K562 (cell line): ENCODE data around the gene AHSA1.

Experiments
- CTCF ChIP-seq, 3 experiments: IDR thresholded peaks in 2 of 3; conservative IDR thresholded peaks in 1 of 3; 2 replicates each; pipeline ENCODE4 v1.5.1; 2011 to 2012; ENCODE audit warnings: low read length in 3 of 3, mild to moderate bottlenecking in 3 of 3, control low read depth in 2 of 3, improper control_type of control experiment in 1 of 3, inconsistent platforms in 1 of 3, low read depth in 1 of 3, mixed read lengths in 1 of 3, moderate library complexity in 1 of 3; ENCODE audit not compliant: insufficient read depth in 2 of 3
- EZH2 ChIP-seq: IDR thresholded peaks from 2 replicates; pipeline ENCODE4 v1.6.1; 2012; ENCODE audit warnings: low read depth, mild to moderate bottlenecking, inconsistent platforms, low read length, borderline replicate concordance
- FOXA1 ChIP-seq: fragments of 450-650 bp; IDR thresholded peaks from 2 replicates; pipeline ENCODE4 v1.6.1; 2016; ENCODE audit warnings: mild to moderate bottlenecking, borderline replicate concordance
- FOXP4 ChIP-seq: sonication (generic); formaldehyde crosslinking; IDR thresholded peaks from 2 replicates; pipeline ENCODE4 v1.8.0; 2022; ENCODE audit warnings: mild to moderate bottlenecking, missing genetic modification reagents, borderline replicate concordance
- GTF2A2 ChIP-seq: IDR thresholded peaks from 2 replicates; pipeline ENCODE4 v1.6.1; 2016; ENCODE audit warnings: mild to moderate bottlenecking, missing genetic modification characterization, missing compliant biosample characterization
- HMG20A ChIP-seq: fragments of 450-650 bp; formaldehyde crosslinking; conservative IDR thresholded peaks from 2 replicates; pipeline ENCODE4 v1.4.0; 2020; ENCODE audit warnings: mild to moderate bottlenecking, mixed read lengths
- PML ChIP-seq: IDR thresholded peaks from 2 replicates; pipeline ENCODE4 v1.6.1; 2012; ENCODE audit warnings: low read length, inconsistent platforms
- RNF2 ChIP-seq: sonication (generic); IDR thresholded peaks from 2 replicates; pipeline ENCODE4 v1.6.1; 2016
- SIN3A ChIP-seq, 2 experiments: fragments of 150-350 bp in 1 of 2; IDR thresholded peaks; 2 replicates each; pipeline ENCODE4 v1.6.1; 2011 to 2016; ENCODE audit warnings: borderline replicate concordance in 2 of 2, low read depth in 2 of 2, low read length in 2 of 2, mild to moderate bottlenecking in 2 of 2, moderate library complexity in 2 of 2; ENCODE audit not compliant: control insufficient read depth in 1 of 2
- SRF ChIP-seq, 2 experiments: fragments of 250-450, 450-650 bp in 1 of 2; sonication (Bioruptor Pico) in 1 of 2; sonication (generic) in 1 of 2; formaldehyde crosslinking; IDR thresholded peaks; 2 replicates each; pipeline versions ENCODE4 v1.5.0 to v1.5.1; 2020 to 2022; ENCODE audit warnings: mild to moderate bottlenecking in 1 of 2, missing genetic modification reagents in 1 of 2
- ZNF174 ChIP-seq: fragments of 250-450 bp; sonication (Bioruptor Pico); IDR thresholded peaks from 2 replicates; pipeline ENCODE4 v1.4.0; 2020; ENCODE audit warnings: mild to moderate bottlenecking
- ZNF740 ChIP-seq, 3 experiments: fragments of 200-800 bp in 1 of 3; sonication (Bioruptor generic) in 1 of 3; sonication (generic) in 1 of 3; formaldehyde crosslinking in 1 of 3; IDR thresholded peaks; 2 replicates each; pipeline versions ENCODE4 v1.6.1 to v1.8.0; 2016 to 2022; ENCODE audit warnings: mild to moderate bottlenecking in 2 of 3, missing compliant biosample characterization in 2 of 3, missing genetic modification characterization in 2 of 3, missing genetic modification reagents in 1 of 3

- TF ChIP-seq FOXA1 (no peak), RNF2 (no peak), SRF (CRISPR knock-in tag; IDR thresholded peaks at IDR 0.05) (no peak), EZH2 (no peak), ZNF740 (CRISPR knock-in tag; IDR thresholded peaks at IDR 0.05) (no peak), ZNF740 (tag; IDR thresholded peaks at IDR 0.05) (no peak), FOXP4 (CRISPR knock-in tag) (no peak), HMG20A (CRISPR knock-in tag) (no peak), CTCF (IDR thresholded peaks at IDR 0.05 in 2 of 3, conservative IDR thresholded peaks at IDR 0.05 in 1 of 3; ENCODE audit: insufficient read depth in 2 of 3, low read depth in 1 of 3, low read length in 3 of 3) (no peak), PML (no peak), SIN3A (IDR thresholded peaks at IDR 0.05; ENCODE audit: borderline replicate concordance in 2 of 2, control insufficient read depth in 1 of 2, low read depth in 2 of 2, low read length in 2 of 2) (no peak), ZNF174 (CRISPR knock-in tag) (no peak), GTF2A2 (no peak)
These were observed 27.4 kb downstream of the AHSA1 start for GRCh38 chr14:77485256-77485655.
